SJSA1 (cell line): ENCODE measurements around the gene PTGDR2. TPM values are rescaled to one million over a fixed set of nuclear protein-coding genes. Genes with fewer than 3 reads are reported as not detected.

Experiments used
- DNase-seq, 2 experiments: peaks; one replicate each; pipeline ENCODE4 v3.0.0-alpha.2; 2015 to 2020; ENCODE audit warnings: low spot score in 2 of 2, low read depth in 1 of 2
- H3K27ac ChIP-seq: fragments of 250-450 bp; sonication (Bioruptor Pico); 2 replicates; pipeline ENCODE4 v1.5.1; 2020; ENCODE audit warnings: mild to moderate bottlenecking, moderate library complexity
- H3K27me3 ChIP-seq: fragments of 250-450 bp; sonication (Bioruptor Pico); replicated peaks from 2 replicates; pipeline ENCODE4 v1.5.1; 2020; ENCODE audit warnings: mild to moderate bottlenecking, moderate library complexity
- H3K36me3 ChIP-seq: fragments of 250-450 bp; sonication (Bioruptor Pico); 2 replicates; pipeline ENCODE4 v1.5.1; 2020; ENCODE audit warnings: mild to moderate bottlenecking
- H3K4me1 ChIP-seq: fragments of 250-450 bp; sonication (Bioruptor Pico); replicated peaks from 2 replicates; pipeline ENCODE4 v1.6.1; 2021; ENCODE audit warnings: mild to moderate bottlenecking
- H3K4me3 ChIP-seq: fragments of 250-450 bp; sonication (Bioruptor Pico); 2 replicates; pipeline ENCODE4 v1.5.1; 2020; ENCODE audit warnings: mild to moderate bottlenecking
- H3K9me3 ChIP-seq: fragments of 250-450 bp; sonication (Bioruptor Pico); replicated peaks from 2 replicates; pipeline ENCODE4 v1.5.1; 2020; ENCODE audit warnings: mild to moderate bottlenecking
- total RNA-seq: library from RNA; depleted of rRNA; stranded (reverse); fragments of >200 nt; shearing (Covaris generic); gene quantifications from 2 replicates; pipeline ENCODE4 v1.2.3, GENCODE V29; 2014; rRNA removed

PTGDR2 gene
- total RNA-seq, result 1.1 TPM in 1 of 2 replicates, not detected in the other

DNA sequence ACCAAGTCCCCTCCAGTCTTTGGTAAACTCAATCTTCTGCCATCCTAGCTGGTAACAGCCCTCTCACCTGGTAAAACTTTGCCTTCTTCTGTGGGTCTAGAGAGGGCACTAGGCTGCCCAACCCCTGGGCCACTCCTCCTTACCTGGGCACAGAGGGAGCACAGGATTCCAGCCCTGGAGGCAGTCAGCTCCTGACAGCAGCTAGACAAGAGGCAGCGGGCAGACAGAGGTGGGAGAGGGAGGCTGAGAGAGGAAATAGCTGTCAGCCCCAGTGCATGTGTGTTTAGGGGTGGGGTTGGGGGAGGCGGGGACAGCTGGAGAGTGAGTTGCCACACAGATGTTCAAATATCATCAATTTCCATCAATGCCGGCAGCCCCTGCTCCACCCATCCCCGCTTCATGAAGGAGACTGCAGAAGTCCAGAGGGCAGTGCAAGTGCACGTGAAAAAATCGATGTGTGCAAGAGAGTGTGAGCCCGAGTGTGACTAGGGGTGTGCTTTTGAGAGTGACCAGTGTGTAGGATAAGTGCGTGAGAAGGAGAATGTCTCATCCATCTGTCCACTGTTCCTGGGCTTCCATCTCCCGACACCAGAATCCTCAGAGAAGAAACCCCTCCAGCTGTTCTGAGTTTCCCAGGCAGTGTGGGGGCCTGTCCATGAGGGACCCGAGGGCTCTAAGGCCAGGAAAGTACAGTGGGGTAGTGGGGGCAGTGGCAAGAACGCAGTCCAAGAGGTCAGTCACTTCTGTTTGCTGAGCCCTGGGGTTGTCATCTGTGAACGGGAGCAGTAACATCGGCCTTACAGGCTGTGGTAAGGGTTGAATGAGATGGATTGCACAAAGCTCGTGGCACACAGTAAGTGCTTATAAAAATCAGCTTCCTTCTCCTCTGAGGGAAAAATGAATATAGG lies at the start of gene PTGDR2:
TSS of gene PTGDR2 (minus strand) at position 225 of the 908 bp plus-strand sequence. CDS start 2,228 bp downstream, outside the sequence.
- no peak for DNase-seq
- peaks cover 22% of the 10 kb centered on the region for H3K36me3 ChIP-seq
- no peaks in the 10 kb centered on the region for H3K9me3 ChIP-seq
- H3K27ac ChIP-seq, result no peak within 1 kb of the TSS
- H3K4me1 ChIP-seq, result peaks cover 22% of the 10 kb centered on the region
- H3K4me3 ChIP-seq, result no peak within 1 kb of the TSS
- no peaks in the 10 kb centered on the region for H3K27me3 ChIP-seq

DNA sequence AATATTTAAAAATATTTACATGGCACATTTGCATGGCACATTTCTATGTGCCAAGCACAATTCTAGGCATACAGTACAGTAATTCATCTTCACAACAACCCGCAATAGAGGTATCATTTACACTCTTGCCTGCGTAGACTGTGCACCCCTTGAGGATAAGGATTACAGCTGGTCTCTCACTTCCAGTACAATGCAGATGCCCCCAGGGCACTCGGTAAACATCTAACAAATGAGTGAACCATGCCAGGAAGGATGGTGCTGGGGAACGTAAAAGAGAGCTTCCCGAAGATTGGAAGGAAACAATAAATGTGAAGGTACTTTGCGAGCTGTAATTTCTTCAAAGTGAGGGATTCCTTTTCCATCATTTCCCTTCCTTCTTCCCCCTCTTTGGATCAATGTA lies 49.3 kb upstream of the PTGDR2 start:
- peaks cover 8% of the 10 kb centered on the region for H3K4me1 ChIP-seq
- peak overlapping the region; percentile 84 for H3K4me3 ChIP-seq
- H3K9me3 ChIP-seq, result no peaks in the 10 kb centered on the region
- DNase-seq, result peak in 1 of 2 experiments; percentile 15
- peaks cover 46% of the 10 kb centered on the region for H3K36me3 ChIP-seq
- H3K27ac ChIP-seq, result no peak overlapping the region
- no peaks in the 10 kb centered on the region for H3K27me3 ChIP-seq

DNA sequence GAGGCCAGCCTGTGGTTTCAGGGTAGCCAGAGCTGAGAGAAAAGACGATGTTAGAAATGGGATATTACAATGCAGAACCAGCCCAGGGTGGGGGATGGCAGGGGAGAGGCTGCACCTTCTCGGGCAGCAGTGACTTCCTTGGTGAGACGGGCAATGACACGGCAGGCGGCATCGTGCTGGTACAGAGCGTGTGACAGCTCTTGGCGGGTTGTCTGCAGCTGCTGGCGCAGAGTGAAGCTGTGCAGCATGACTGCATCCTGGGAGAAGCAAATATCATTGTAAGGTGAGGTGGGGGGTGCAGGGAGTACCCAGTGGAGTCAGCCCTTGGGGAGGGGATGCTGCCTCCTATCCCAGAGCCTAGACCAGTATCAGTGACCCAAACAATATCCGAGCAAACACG lies 46.9 kb upstream of the PTGDR2 start:
- H3K27ac ChIP-seq, result no peak overlapping the region
- H3K4me1 ChIP-seq, result peaks cover 8% of the 10 kb centered on the region
- DNase-seq, result no peak
- peaks cover 70% of the 10 kb centered on the region for H3K36me3 ChIP-seq
- H3K9me3 ChIP-seq, result no peaks in the 10 kb centered on the region
- no peaks in the 10 kb centered on the region for H3K27me3 ChIP-seq
- no peak overlapping the region for H3K4me3 ChIP-seq

DNA sequence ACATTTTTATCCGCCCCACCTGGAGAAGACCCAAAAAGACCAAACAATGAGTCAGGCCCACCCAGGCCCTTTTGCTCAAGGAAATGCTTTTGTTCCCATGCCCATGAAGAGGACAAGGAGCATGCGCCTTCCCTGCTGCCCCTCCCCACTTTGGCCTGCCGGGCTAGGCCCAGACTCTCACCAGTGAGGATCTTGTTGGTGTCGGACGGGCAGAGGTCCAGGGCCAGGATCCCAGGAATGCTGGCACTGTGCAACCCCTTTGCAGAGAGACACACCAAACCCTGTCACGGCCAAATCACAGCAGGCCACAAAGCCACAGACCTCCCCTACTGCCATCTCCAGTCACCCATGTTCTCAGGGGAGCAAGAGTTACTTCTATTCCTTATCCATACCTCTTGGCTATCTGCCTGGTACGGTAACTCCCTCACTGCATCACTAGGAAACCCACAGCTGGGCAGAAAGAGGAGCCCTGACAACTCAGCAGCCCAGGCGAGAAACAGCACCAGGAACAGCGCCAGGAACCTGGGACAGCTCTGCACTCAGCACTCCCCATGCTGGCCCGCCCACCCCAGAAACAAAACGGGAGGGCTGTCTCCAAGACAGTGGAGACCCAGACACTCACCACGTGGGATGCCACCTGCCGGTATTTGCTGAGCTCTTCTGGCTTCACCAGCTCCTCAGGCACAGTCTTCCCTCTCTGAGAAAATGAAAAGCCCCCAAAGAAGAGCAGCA lies 45.1 kb upstream of the PTGDR2 start:
- peaks cover 85% of the 10 kb centered on the region for H3K36me3 ChIP-seq
- no peak overlapping the region for H3K4me3 ChIP-seq
- H3K9me3 ChIP-seq, result no peaks in the 10 kb centered on the region
- no peak overlapping the region for H3K27ac ChIP-seq
- H3K27me3 ChIP-seq, result no peaks in the 10 kb centered on the region
- DNase-seq, result no peak
- H3K4me1 ChIP-seq, result peaks cover 8% of the 10 kb centered on the region

DNA sequence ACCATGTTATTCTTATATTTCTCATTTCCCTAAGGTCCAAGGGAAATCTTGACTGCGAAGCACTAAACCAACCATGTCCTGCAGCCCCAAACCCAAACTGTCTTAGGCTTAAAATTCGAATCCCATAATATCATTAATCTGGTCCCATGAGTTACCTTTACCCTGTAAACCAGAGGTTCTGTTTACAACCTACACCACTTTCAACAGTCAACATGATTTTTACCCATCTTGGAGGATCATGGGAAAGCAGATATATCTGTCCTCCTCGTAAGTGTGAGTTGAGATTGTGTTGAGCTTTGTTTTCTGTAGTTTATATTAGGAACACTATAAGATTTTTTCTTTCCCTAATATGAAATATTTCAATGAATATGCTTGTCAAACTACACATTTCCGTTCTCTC lies 44.2 kb upstream of the PTGDR2 start:
- no peak for DNase-seq
- Histone ChIP-seq H3K27me3 (no peaks in the 10 kb centered on the region), H3K36me3 (peaks cover 93% of the 10 kb centered on the region), H3K4me3 (no peak overlapping the region), H3K9me3 (no peaks in the 10 kb centered on the region), H3K27ac (no peak overlapping the region), H3K4me1 (peaks cover 3% of the 10 kb centered on the region)

DNA sequence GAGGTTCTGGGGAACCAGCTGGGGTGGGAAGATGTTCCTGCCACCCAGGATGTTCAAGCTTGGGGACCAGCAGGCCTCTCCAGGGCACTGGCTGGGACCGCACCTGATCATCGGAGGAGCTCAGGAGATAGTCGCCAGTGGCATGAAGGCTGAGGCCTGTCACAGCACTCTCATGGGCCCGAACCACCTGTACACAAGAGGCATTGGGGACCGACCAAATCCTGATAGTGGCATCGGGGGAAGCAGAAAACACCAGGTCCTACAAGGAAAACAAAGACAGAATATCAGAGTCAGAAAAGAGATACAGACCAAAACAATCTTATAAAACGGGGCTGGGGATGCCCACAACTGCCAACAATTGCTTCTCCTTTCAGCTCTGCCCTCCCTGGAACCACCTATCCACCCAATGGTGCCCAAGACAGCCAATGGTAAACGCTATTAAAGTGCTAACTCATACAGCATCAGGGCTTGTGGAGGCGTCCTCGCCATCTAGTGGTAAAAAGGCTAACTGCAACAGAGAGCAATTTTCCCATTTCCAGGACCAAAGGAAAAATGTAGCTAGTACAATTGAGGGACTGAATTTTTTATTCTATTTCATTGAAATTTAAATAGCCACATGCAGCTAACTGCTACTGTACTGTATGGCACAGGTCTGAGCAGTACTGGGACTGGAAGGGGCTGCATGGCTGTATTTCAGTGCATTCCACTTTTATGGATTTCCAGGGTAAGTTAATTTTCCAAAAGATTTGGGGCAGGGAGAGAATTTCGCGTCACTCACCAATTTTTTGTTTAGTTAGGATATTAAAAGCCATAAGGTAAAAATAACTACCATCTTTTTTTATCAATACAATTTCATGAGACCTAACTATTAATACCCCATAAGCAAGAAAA lies 43.5 kb upstream of the PTGDR2 start:
- Histone ChIP-seq H3K4me1 (no peaks in the 10 kb centered on the region), H3K4me3 (no peak overlapping the region), H3K27ac (no peak overlapping the region), H3K36me3 (peaks cover 94% of the 10 kb centered on the region), H3K27me3 (no peaks in the 10 kb centered on the region), H3K9me3 (no peaks in the 10 kb centered on the region)
- peak in 1 of 2 experiments; percentile 67 for DNase-seq

DNA sequence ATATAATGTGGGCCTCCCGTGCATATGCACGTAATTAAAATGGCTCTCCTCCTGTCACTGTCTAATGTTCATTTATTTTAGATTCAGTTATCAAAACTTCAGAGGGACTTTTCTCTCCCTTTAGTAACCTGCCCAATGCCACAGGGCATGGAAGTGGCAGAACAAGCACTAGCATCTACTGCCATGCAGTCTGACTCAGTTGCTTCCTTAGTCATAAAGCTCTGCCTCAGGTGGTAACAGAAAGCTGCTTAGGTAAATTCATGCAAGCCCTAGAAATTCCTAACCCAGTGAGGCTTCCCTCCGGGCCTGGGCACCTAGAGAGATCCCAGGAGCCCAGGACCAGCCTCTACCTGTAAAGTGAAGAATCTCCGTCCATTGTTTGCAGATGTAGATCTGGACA lies 41.7 kb upstream of the PTGDR2 start:
- H3K36me3 ChIP-seq, result peaks cover 98% of the 10 kb centered on the region
- no peaks in the 10 kb centered on the region for H3K9me3 ChIP-seq
- DNase-seq, result no peak
- no peak overlapping the region for H3K4me3 ChIP-seq
- H3K27me3 ChIP-seq, result no peaks in the 10 kb centered on the region
- H3K4me1 ChIP-seq, result no peaks in the 10 kb centered on the region
- no peak overlapping the region for H3K27ac ChIP-seq

DNA sequence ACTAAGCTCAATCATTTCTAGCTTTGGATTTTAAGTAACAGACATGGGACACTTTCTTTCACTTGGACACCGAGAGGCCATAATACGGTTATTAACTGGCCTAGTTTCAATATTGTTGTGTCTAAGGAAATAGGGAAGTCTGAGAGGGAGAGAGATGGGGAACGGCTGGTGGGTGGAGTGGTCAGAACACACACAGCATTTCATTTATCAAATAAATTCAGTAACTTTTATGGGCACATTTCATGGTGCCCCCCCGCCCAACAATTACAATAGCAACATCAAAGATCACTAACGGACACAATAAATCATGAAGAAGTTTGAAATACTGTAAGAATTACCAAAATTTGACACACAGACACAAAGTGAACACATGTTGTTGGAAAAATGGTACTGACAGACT lies 39.9 kb upstream of the PTGDR2 start:
- H3K9me3 ChIP-seq, result no peaks in the 10 kb centered on the region
- peaks cover 97% of the 10 kb centered on the region for H3K36me3 ChIP-seq
- H3K27ac ChIP-seq, result no peak overlapping the region
- no peaks in the 10 kb centered on the region for H3K27me3 ChIP-seq
- no peak overlapping the region for H3K4me3 ChIP-seq
- DNase-seq, result no peak
- no peaks in the 10 kb centered on the region for H3K4me1 ChIP-seq

DNA sequence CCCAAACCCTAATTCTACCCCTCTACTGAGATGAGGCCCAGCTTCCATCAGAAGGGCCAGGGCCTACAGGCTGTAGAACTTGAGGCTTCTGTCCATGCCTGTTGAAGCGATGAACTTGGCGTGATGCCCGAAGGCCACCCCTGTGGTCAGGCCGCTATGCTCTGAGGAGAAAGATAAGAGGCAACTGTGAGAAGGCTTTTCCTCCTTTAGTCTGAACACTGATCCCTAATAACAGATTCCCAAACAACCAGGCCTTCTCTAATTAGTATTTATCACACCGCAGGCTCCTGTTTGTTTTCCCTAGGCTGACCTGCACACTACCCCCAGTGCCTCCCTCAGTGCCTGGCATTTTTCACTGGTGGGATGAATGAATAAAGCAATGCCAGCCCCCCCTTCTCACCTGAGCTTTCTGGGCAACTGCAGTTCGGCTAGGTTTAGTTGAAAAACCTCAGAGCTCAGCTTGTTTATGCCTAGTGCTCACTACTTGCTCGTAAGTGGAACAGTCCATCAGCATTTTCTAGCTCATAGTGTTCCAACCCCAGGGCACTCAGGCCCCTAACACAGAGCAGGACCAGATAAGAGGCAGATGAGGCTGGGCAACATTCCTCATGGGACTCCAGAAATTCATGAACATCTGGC lies 35.5 kb upstream of the PTGDR2 start:
- peaks cover 52% of the 10 kb centered on the region for H3K36me3 ChIP-seq
- no peak for DNase-seq

DNA sequence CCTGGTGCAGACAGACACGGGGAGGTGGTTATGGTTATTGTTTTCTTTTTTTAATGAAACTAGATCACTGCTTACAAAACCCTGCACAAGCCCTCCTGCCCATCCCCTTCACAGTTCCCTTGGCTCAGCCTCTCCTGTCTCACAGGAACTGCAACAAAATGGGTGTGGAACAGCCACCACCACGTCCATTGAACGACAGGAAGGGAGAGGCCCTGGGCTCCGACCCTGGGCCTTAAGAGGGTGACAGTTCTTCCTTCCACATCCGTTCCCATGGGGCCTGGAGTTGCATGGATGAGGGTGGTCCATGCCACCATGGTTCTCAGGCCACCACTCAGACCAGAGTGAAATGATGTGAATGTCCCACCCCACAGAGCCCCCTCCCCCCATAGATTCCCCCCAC lies 34.9 kb upstream of the PTGDR2 start:
- Histone ChIP-seq H3K27me3 (no peaks in the 10 kb centered on the region), H3K4me3 (no peak overlapping the region), H3K9me3 (no peaks in the 10 kb centered on the region), H3K36me3 (peaks cover 47% of the 10 kb centered on the region), H3K27ac (no peak overlapping the region), H3K4me1 (no peaks in the 10 kb centered on the region)
- no peak for DNase-seq

More for the DNA sequence above, 35.5 kb upstream of the PTGDR2 start:
- no peak overlapping the region for H3K27ac ChIP-seq
- no peaks in the 10 kb centered on the region for H3K9me3 ChIP-seq
- no peaks in the 10 kb centered on the region for H3K27me3 ChIP-seq
- H3K4me1 ChIP-seq, result no peaks in the 10 kb centered on the region
- H3K4me3 ChIP-seq, result no peak overlapping the region

DNA sequence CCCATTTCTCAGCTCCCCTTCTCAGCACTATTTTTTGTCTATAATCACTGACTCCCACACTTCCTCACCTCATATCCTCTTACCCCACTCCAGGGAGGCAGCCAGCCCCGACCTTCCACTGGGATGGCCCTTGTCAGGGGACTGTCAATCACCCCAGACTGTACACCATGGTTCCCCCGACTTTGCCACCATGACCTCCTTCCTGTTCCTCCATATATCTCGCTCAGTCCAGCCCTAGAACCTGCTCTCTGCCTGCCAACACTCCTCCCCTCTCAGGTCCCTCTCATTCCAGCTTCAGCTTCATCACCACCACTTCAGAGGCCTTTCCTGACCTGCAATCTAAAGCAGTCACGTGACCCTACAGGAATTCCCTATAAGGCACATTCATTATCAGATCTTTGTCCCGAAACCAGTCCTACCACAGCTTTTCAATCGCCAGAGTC lies 34.1 kb upstream of the PTGDR2 start:
- H3K36me3 ChIP-seq, result peaks cover 39% of the 10 kb centered on the region
- no peak for DNase-seq
- no peak overlapping the region for H3K27ac ChIP-seq
- no peak overlapping the region for H3K4me3 ChIP-seq
- no peaks in the 10 kb centered on the region for H3K27me3 ChIP-seq
- H3K4me1 ChIP-seq, result no peaks in the 10 kb centered on the region
- H3K9me3 ChIP-seq, result no peaks in the 10 kb centered on the region

DNA sequence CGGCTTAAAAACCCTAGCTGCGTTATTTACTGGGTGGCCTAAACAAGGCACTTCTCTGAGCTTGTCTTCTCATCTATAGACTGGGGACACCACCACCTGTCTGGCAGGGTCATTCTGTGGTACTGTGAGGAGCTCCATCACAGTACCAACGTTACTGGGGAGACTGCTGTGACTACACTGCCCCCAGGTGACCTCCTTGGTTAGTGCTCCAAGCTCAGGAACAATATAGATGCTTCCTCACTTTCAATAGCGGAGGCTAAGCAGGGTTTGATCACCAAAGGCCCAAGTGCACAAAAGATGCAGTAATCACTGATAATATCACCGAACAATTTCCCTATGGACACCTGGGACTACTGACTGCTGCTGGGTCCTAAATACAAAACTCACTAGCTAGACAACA lies 31.8 kb upstream of the PTGDR2 start:
- Histone ChIP-seq H3K4me3 (no peak overlapping the region), H3K27ac (no peak overlapping the region), H3K27me3 (no peaks in the 10 kb centered on the region), H3K9me3 (no peaks in the 10 kb centered on the region), H3K36me3 (peaks cover 15% of the 10 kb centered on the region), H3K4me1 (no peaks in the 10 kb centered on the region)
- peak in 1 of 2 experiments; percentile 39 for DNase-seq
